CD14-positive monocyte (primary cell): ENCODE data around the gene DDX5. TPM values are rescaled to one million over a fixed set of nuclear protein-coding genes. Genes with fewer than 3 reads are reported as not detected.

Source experiments
- DNase-seq, 3 donors: peaks; one replicate each; pipeline ENCODE4 v3.0.0-alpha.2; 2011 to 2022
- H2AFZ ChIP-seq: 2 replicates; pipeline ENCODE4 v1.6.0; 2012; ENCODE audit warnings: mild to moderate bottlenecking, low read depth, low read length, inconsistent platforms; ENCODE audit not compliant: insufficient read depth, poor library complexity, severe bottlenecking
- H3K27ac ChIP-seq, 2 donors: 1 replicate in 1 of 2; 2 replicates in 1 of 2; pipeline ENCODE4 v1.5.1; 2012 to 2013; ENCODE audit warnings: low read length in 2 of 2, control low read depth in 1 of 2, inconsistent platforms in 1 of 2, low read depth in 1 of 2, mild to moderate bottlenecking in 1 of 2
- H3K27me3 ChIP-seq, 2 donors: one replicate each; pipeline versions ENCODE4 v1.6.0 to v1.6.1; 2011 to 2013; ENCODE audit warnings: low read length in 2 of 2; ENCODE audit not compliant: control insufficient read depth in 2 of 2, insufficient read depth in 2 of 2
- H3K36me3 ChIP-seq, 2 donors: replicated peaks in 1 of 2; 1 replicate in 1 of 2; 2 replicates in 1 of 2; pipeline versions ENCODE4 v1.5.1 to v1.6.1; 2012 to 2013; ENCODE audit warnings: low read length in 2 of 2, control low read depth in 1 of 2, inconsistent platforms in 1 of 2, mild to moderate bottlenecking in 1 of 2; ENCODE audit not compliant: insufficient read depth in 2 of 2, control insufficient read depth in 1 of 2
- H3K4me1 ChIP-seq, 2 donors: 1 replicate in 1 of 2; 2 replicates in 1 of 2; pipeline versions ENCODE4 v1.5.1 to v1.6.1; 2012 to 2013; ENCODE audit warnings: low read length in 2 of 2, control low read depth in 1 of 2, inconsistent platforms in 1 of 2, mild to moderate bottlenecking in 1 of 2, moderate library complexity in 1 of 2; ENCODE audit not compliant: insufficient read depth in 2 of 2, control insufficient read depth in 1 of 2
- H3K4me2 ChIP-seq: replicated peaks from 2 replicates; pipeline ENCODE3; 2012; ENCODE audit warnings: low read length, moderate library complexity, mild to moderate bottlenecking; ENCODE audit not compliant: poor library complexity, severe bottlenecking; ENCODE audit errors: extremely low read depth
- H3K4me3 ChIP-seq, 3 experiments: fragments of 200-600 bp in 1 of 3; sonication (generic) in 1 of 3; replicated peaks in 1 of 3; 1 replicate in 2 of 3; 2 replicates in 1 of 3; pipeline ENCODE4 v1.5.1; 2011 to 2013; ENCODE audit warnings: low read length in 3 of 3, mild to moderate bottlenecking in 3 of 3, control low read depth in 2 of 3, low read depth in 2 of 3, inconsistent platforms in 1 of 3, moderate library complexity in 1 of 3
- H3K79me2 ChIP-seq: 2 replicates; pipeline ENCODE4 v1.6.0; 2012; ENCODE audit warnings: mild to moderate bottlenecking, control low read depth, inconsistent platforms, low read length, moderate library complexity; ENCODE audit not compliant: insufficient read depth
- H3K9ac ChIP-seq: 2 replicates; pipeline ENCODE4 v1.6.0; 2017; ENCODE audit warnings: low read length, mild to moderate bottlenecking; ENCODE audit not compliant: insufficient read depth, poor library complexity, severe bottlenecking
- H3K9me3 ChIP-seq, 2 donors: replicated peaks in 1 of 2; 1 replicate in 1 of 2; 2 replicates in 1 of 2; pipeline versions ENCODE4 v1.5.1 to v1.6.1; 2012 to 2013; ENCODE audit warnings: low read length in 2 of 2, control low read depth in 1 of 2; ENCODE audit not compliant: control insufficient read depth in 1 of 2, insufficient read depth in 1 of 2
- H4K20me1 ChIP-seq: 2 replicates; pipeline ENCODE4 v1.6.0; 2012; ENCODE audit warnings: mild to moderate bottlenecking, low read length, control low read depth, moderate library complexity; ENCODE audit not compliant: insufficient read depth
- H3K27ac Mint-ChIP-seq, 7 donors: one replicate each; pipeline ENCODE4 v1.8.0; 2020; ENCODE audit warnings: mild to moderate bottlenecking in 7 of 7, mixed read lengths in 7 of 7, moderate library complexity in 6 of 7, inconsistent platforms in 2 of 7
- H3K27me3 Mint-ChIP-seq, 3 donors: one replicate each; pipeline ENCODE4 v1.8.0; 2021 to 2022; ENCODE audit warnings: low read depth in 3 of 3, mild to moderate bottlenecking in 3 of 3, mixed read lengths in 3 of 3, moderate library complexity in 3 of 3, inconsistent platforms in 1 of 3
- H3K36me3 Mint-ChIP-seq, 2 donors: one replicate each; pipeline ENCODE4 v1.8.0; 2020; ENCODE audit warnings: mixed read lengths in 2 of 2, inconsistent platforms in 1 of 2, mild to moderate bottlenecking in 1 of 2
- H3K4me1 Mint-ChIP-seq: one replicate; pipeline ENCODE4 v1.8.0; 2020; ENCODE audit warnings: mild to moderate bottlenecking, mixed read lengths
- H3K4me3 Mint-ChIP-seq, 2 donors: one replicate each; pipeline ENCODE4 v1.8.0; 2020; ENCODE audit warnings: mild to moderate bottlenecking in 2 of 2, mixed read lengths in 2 of 2, moderate library complexity in 1 of 2
- H3K9me3 Mint-ChIP-seq, 7 donors: one replicate each; pipeline ENCODE4 v1.8.0; 2020 to 2022; ENCODE audit warnings: mixed read lengths in 7 of 7, mild to moderate bottlenecking in 6 of 7, moderate library complexity in 6 of 7, inconsistent platforms in 2 of 7
- WGBS: methylation state at CpG from one replicate; pipeline ENCODE4 v1.1.5; 2013; ENCODE audit warnings: missing lambda C conversion rate; ENCODE audit not compliant: insufficient coverage; 5-methylcytosine and 5-hydroxymethylcytosine counted together
- intact Hi-C, 2 donors: fragments of 100-400 bp; cut with micrococcal nuclease; formaldehyde crosslinking; loops; one replicate each; pipeline versions ENCODE4 v1.15.0 to v1.15.1; 2023
- polyA plus RNA-seq, 3 donors: library from polyadenylated mRNA; depleted of rRNA in 1 of 3; unstranded in 2 of 3; stranded (reverse) in 1 of 3; fragments of 300-500 nt in 2 of 3; fragments of >200 nt in 1 of 3; fragmentation: Illumina TruSeq in 2 of 3; gene quantifications; 1 replicate in 2 of 3; 2 replicates in 1 of 3; pipeline ENCODE4 v1.2.3, GENCODE V29; 2012 to 2021
- TF ChIP-seq, protein P1 (sequence below): fragments of 200-600 bp; IDR thresholded peaks from one replicate; pipeline ENCODE4 v1.8.0; 2022; ENCODE audit warnings: antibody characterized with exemption, mild to moderate bottlenecking

The DDX5 gene
- polyA plus RNA-seq, 3 donors = 642 to 2,061 (median 777) TPM

DNA sequence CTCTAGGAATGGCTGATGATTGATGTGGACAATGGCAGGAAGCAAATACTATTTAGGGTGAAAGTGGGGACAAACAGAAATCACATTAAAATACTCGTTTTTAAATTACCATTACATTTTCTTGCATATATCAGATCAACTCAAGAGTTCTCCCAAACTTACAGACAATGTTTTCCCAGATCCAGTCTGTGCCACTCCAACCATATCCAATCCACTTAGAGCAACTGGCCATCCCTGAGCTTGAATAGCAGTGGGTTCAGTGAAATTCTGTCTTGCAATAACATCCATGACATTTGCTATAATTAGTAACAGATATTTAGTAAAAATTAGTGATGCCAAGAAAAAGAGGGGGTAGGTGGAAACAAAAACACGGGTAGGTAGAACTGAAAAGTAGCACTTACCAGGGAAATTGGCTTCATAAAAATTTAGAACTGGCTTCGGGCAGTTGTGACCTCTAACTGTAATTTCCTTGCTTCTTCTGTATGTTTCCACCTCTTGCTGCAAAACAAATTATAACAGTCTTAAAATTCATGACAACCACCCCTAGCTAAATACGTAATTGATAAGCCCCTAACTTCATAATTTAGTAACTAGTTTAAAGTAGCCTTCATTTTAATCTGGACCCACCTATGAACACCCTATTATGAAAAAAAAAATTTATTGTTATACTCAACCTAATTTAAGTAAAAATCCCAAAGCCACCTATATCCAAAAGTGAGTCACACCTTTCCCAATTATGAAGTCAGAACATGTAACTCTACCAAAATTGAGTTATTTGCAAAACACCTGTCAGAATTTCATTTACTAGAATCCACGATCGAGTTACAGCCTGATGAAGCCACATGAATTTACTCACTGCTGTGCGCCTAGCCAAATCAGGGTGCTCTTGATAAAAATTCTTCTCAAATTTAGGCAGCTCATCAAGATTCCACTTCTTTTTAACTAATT lies 2.0 kb downstream of the DDX5 start:
- no peaks in the 10 kb centered on the region for H3K9me3 ChIP-seq

DNA sequence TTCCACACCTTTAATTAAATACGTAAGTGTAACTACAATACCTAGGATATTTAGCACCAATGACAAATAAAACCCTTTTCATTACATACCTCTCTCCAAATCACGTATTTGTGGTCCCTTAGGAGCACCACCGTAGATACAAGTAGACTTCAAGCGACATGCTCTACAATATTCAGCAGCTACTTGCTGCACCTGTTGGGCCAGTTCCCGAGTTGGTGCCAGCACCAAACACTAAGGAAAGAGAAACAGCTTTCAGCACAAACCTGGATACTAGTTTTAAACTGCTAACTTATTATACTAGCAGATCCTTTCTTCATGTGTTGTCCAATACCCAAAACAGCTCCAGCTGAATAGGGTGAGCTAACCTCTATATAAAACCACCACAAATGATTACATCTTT lies 2.7 kb downstream of the DDX5 start:
- no peak for DNase-seq
- Histone ChIP-seq H3K4me2 (no peak overlapping the region), H3K9me3 (no peaks in the 10 kb centered on the region), H2AFZ (no peak overlapping the region), H3K36me3 (peaks cover 63 to 64% of the 10 kb centered on the region in 2 donors), H4K20me1 (peaks cover 84% of the 10 kb centered on the region), H3K4me3 (peak overlapping the region in 2 of 3 experiments; percentile 3 to 99), H3K27ac (no peak overlapping the region), H3K27me3 (no peaks in the 10 kb centered on the region), H3K4me1 (peaks cover 21 to 39% of the 10 kb centered on the region in 2 donors), H3K79me2 (peaks cover 89% of the 10 kb centered on the region), H3K9ac (no peak overlapping the region)
- intact Hi-C loops = no loop called here
- 93% methylated on average over 5 of the region's 5 CpGs for WGBS
- peaks cover 0 to 5% (median 2%) of the 10 kb centered on the region in 7 donors for H3K9me3 Mint-ChIP-seq
- TF ChIP-seq, protein P1, sequence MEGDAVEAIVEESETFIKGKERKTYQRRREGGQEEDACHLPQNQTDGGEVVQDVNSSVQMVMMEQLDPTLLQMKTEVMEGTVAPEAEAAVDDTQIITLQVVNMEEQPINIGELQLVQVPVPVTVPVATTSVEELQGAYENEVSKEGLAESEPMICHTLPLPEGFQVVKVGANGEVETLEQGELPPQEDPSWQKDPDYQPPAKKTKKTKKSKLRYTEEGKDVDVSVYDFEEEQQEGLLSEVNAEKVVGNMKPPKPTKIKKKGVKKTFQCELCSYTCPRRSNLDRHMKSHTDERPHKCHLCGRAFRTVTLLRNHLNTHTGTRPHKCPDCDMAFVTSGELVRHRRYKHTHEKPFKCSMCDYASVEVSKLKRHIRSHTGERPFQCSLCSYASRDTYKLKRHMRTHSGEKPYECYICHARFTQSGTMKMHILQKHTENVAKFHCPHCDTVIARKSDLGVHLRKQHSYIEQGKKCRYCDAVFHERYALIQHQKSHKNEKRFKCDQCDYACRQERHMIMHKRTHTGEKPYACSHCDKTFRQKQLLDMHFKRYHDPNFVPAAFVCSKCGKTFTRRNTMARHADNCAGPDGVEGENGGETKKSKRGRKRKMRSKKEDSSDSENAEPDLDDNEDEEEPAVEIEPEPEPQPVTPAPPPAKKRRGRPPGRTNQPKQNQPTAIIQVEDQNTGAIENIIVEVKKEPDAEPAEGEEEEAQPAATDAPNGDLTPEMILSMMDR = no peak
- H3K27ac Mint-ChIP-seq = peak overlapping the region in 2 of 7 donors; percentile 10 to 72
- H3K4me1 Mint-ChIP-seq = peaks cover 39% of the 10 kb centered on the region
- H3K4me3 Mint-ChIP-seq = peak overlapping the region in 1 of 2 donors; percentile 57
- peaks cover 66% of the 10 kb centered on the region in 2 donors for H3K36me3 Mint-ChIP-seq
- no peaks in the 10 kb centered on the region for H3K27me3 Mint-ChIP-seq

More for the DNA sequence above, 2.0 kb downstream of the DDX5 start:
- no peak for DNase-seq
- Histone ChIP-seq H3K79me2 (peaks cover 89% of the 10 kb centered on the region), H3K9ac (peak overlapping the region; percentile 99), H3K4me1 (peaks cover 21 to 40% of the 10 kb centered on the region in 2 donors), H4K20me1 (peaks cover 76% of the 10 kb centered on the region), H3K4me3 (peak overlapping the region; percentile 91 to 99 (median 99)), H3K36me3 (peaks cover 59% of the 10 kb centered on the region in 2 donors), H3K27me3 (no peaks in the 10 kb centered on the region), H3K27ac (peak overlapping the region in 1 of 2 donors; percentile 99), H2AFZ (no peak overlapping the region), H3K4me2 (peak overlapping the region; percentile 94)
- Mint-ChIP-seq H3K27ac (peak overlapping the region; percentile 94 to 100 (median 100)), H3K4me3 (peak overlapping the region; percentile 99 to 100), H3K4me1 (peaks cover 39% of the 10 kb centered on the region), H3K36me3 (peaks cover 61 to 63% of the 10 kb centered on the region in 2 donors), H3K9me3 (peaks cover 0 to 5% (median 2%) of the 10 kb centered on the region in 7 donors), H3K27me3 (no peaks in the 10 kb centered on the region)
- TF ChIP-seq, protein P1 = no peak
- 70% methylated on average over 4 of the region's 7 CpGs for WGBS
- intact Hi-C loops = no loop called here
